ENCODE measurements around the gene ANKAR. TPM values are rescaled to one million over a fixed set of nuclear protein-coding genes. Genes with fewer than 3 reads are reported as not detected.
"Not testable (repeated sequence)": the region's sequence is repeated elsewhere in the genome, so short reads cannot be mapped to it uniquely, and the experiment has no call there.

Gene ANKAR
- total RNA-seq, 1 donor from 2014 or later: 10.3 TPM

DNA sequence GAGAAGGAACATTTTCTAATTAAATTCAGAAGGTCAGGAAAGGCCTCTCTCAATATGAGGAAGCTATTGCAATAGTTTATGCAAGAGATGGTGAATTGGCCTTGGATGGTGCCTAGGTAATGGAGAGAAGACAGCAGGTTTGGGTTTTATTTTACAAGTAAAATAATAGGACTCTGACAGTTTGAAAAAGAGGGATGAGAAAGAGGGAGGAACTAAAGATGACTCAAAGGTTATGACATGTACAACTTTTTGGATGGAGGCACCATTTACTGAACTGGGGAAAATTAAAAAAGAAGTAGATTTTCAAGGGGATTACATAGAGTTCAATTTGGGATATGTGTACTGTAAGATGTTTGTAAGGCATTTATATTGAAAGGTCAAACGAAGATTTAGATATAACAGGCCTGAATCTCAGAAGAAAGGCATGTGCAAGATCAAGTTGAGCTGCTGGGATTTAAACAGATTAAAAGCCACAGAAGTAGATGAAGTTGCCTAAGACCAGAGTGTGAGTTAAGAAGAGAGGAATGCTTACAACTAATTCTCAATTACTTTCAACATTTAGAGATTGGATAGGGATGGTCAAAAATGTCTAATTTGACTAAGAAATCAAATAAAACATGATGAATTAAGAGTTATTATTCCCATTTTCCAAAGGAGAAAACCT is 25.5 kb upstream of the ANKAR start:
- Mint-ChIP-seq H3K27me3 (no peaks in the 10 kb centered on the region), H3K4me3 (ENCODE audit: low read depth) (no peak overlapping the region), H3K4me1 (ENCODE audit: low read depth) (no peaks in the 10 kb centered on the region), H3K36me3 (ENCODE audit: insufficient read depth) (peaks cover 2% of the 10 kb centered on the region), H3K27ac (no peak overlapping the region), H3K9me3 (ENCODE audit: low read depth) (peaks cover 15% of the 10 kb centered on the region)
- no peak for DNase-seq (ENCODE audit: low spot score, unreplicated experiment)
- TF ChIP-seq, protein P1, sequence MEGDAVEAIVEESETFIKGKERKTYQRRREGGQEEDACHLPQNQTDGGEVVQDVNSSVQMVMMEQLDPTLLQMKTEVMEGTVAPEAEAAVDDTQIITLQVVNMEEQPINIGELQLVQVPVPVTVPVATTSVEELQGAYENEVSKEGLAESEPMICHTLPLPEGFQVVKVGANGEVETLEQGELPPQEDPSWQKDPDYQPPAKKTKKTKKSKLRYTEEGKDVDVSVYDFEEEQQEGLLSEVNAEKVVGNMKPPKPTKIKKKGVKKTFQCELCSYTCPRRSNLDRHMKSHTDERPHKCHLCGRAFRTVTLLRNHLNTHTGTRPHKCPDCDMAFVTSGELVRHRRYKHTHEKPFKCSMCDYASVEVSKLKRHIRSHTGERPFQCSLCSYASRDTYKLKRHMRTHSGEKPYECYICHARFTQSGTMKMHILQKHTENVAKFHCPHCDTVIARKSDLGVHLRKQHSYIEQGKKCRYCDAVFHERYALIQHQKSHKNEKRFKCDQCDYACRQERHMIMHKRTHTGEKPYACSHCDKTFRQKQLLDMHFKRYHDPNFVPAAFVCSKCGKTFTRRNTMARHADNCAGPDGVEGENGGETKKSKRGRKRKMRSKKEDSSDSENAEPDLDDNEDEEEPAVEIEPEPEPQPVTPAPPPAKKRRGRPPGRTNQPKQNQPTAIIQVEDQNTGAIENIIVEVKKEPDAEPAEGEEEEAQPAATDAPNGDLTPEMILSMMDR (IDR thresholded peaks at IDR 0.05; ENCODE audit: unreplicated experiment): no peak

DNA sequence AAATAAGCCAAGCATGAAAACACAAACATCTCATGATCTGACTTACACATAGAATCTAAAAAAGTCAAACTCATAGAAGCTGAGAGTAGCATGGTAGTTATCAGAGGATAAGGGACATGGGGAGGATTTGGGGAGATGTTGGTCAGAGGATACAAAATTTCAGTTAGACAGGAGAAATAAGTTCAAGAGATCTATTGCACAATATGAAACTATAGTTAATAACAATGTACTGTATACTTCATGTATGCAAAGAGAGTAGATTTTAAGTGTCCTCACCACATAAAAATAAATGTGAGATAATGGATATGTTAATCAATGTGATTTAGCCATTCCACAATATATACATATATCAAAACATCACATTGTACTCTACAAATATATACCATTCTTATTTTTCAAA is 23.2 kb upstream of the ANKAR start:
- Mint-ChIP-seq H3K9me3 (ENCODE audit: low read depth) (peaks cover 21% of the 10 kb centered on the region), H3K4me3 (ENCODE audit: low read depth) (no peak overlapping the region), H3K27me3 (no peaks in the 10 kb centered on the region), H3K36me3 (ENCODE audit: insufficient read depth) (peaks cover 5% of the 10 kb centered on the region), H3K4me1 (ENCODE audit: low read depth) (no peaks in the 10 kb centered on the region), H3K27ac (no peak overlapping the region)
- no peak for DNase-seq (ENCODE audit: low spot score, unreplicated experiment)
- TF ChIP-seq, protein P1 (IDR thresholded peaks at IDR 0.05; ENCODE audit: unreplicated experiment): no peak

DNA sequence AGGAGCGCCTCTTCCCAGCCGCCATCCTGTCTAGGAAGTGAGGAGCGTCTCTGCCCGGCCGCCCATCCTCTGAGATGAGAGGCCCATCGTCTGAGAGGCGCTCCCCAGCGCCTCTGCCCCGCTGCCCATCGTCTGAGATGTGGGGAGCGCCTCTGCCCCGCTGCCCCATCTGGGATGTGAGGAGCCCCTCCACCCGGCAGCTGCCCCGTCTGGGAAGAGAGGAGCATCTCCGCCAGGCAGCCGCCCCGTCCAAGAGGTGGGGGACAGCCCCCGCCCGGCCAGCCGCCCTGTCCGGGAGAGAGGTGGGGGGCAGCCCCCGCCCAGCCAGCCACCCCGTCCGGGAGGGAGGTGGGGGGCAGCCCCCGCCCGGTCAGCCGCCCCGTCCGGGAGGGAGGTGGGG is 21.0 kb upstream of the ANKAR start:
- H3K4me1 Mint-ChIP-seq (ENCODE audit: low read depth); H3K36me3 Mint-ChIP-seq (ENCODE audit: insufficient read depth); H3K27me3 Mint-ChIP-seq; H3K27ac Mint-ChIP-seq; DNase-seq (ENCODE audit: low spot score, unreplicated experiment); H3K4me3 Mint-ChIP-seq (ENCODE audit: low read depth): not testable (repeated sequence)
- peaks cover 21% of the 10 kb centered on the region for H3K9me3 Mint-ChIP-seq (ENCODE audit: low read depth)

DNA sequence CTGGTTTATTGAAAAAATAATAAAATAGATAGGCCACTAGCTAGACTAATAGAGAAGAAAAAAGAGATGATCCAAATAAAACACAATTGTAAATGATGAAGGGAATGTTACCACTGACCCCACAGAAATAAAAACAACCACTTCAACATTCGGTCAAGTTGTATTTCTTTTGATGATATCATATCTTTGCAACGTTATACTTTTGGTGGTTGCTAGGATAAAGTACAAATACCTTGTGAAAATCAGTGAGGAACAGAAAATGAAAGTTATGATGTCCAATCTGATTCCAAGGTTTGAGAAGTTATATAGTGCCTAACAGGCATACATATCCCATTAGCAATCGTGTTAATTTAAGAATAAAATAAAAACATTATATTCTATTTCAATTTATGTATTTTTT is 19.8 kb upstream of the ANKAR start:
- Mint-ChIP-seq H3K27me3 (no peaks in the 10 kb centered on the region), H3K4me1 (ENCODE audit: low read depth) (peaks cover 5% of the 10 kb centered on the region), H3K36me3 (ENCODE audit: insufficient read depth) (peaks cover 5% of the 10 kb centered on the region), H3K4me3 (ENCODE audit: low read depth) (no peak overlapping the region), H3K9me3 (ENCODE audit: low read depth) (peaks cover 21% of the 10 kb centered on the region), H3K27ac (no peak overlapping the region)
- no peak for DNase-seq (ENCODE audit: low spot score, unreplicated experiment)
- TF ChIP-seq, protein P1 (IDR thresholded peaks at IDR 0.05; ENCODE audit: unreplicated experiment): no peak

DNA sequence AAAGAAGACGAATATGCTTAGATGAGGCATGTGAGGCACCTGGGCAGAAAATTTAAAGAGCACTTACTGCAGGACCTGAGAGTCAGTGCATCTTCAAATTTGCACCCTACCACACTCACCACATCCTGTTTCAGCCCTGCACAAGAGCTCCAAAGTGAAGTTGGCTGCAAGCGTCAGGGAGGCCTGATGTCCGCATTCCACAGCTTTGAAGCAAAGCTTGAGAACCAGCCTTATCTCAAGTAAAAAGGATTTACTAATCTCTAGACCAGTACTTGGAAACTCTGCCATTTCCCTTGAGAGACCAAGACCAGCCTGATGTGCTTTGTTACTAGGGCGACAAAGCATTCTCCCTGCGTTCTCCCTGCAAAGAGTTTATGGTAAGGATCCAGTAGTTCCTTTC is 16.6 kb upstream of the ANKAR start:
- peaks cover 3% of the 10 kb centered on the region for H3K36me3 Mint-ChIP-seq (ENCODE audit: insufficient read depth)
- no peak overlapping the region for H3K4me3 Mint-ChIP-seq (ENCODE audit: low read depth)
- H3K27ac Mint-ChIP-seq: no peak overlapping the region
- no peak for DNase-seq (ENCODE audit: low spot score, unreplicated experiment)
- H3K27me3 Mint-ChIP-seq: no peaks in the 10 kb centered on the region
- TF ChIP-seq, protein P1 (IDR thresholded peaks at IDR 0.05; ENCODE audit: unreplicated experiment): no peak
- H3K9me3 Mint-ChIP-seq (ENCODE audit: low read depth): peaks cover 6% of the 10 kb centered on the region
- H3K4me1 Mint-ChIP-seq (ENCODE audit: low read depth): peaks cover 8% of the 10 kb centered on the region

Data from progenitor cell of endocrine pancreas (in vitro differentiated cells).